HG02884 (cell line): ENCODE data around the gene TRAF3.

Experiments
- ATAC-seq: cut with Tn5 transposase; IDR thresholded peaks from one replicate; pipeline ENCODE4 v1.9.1; 2021; ENCODE audit warnings: mild to moderate bottlenecking, moderate library complexity; ENCODE audit not compliant: unreplicated experiment

TRAF3 gene

DNA sequence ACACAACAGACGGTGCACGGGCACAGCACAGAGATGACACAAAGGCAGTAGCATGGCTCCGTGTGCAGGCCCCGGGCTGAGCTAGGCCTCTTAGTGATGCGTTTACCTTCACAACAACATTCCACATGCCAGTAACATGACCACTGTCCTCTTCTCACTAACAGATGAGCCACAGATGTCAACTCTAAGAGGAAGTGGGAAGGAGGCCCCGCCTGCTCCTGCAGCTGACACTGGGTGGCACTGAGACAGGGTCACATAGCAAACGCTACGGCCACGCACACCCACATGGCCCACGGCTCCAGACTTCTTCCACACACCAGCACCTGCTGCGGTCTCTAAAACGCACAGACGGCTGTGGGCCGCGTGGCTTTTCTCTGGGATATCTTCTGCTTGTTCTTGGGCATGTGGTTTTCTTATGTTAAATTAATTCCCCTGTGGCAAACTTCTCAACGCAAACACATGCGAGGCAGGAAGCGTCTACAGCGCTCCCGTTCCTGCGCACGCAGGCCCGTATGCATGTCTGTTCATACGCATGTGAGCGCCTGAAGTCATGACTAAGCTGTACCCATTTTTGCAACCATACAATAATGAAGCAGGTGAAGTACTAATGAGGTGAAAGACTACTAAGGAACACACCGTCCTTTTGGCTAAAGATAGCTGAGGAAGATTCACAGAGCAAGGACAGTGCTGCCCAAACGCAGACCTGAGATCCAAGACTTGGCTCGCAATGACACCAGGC, 172.0 kb downstream of the TRAF3 start:
- ATAC-seq, result no peak

DNA sequence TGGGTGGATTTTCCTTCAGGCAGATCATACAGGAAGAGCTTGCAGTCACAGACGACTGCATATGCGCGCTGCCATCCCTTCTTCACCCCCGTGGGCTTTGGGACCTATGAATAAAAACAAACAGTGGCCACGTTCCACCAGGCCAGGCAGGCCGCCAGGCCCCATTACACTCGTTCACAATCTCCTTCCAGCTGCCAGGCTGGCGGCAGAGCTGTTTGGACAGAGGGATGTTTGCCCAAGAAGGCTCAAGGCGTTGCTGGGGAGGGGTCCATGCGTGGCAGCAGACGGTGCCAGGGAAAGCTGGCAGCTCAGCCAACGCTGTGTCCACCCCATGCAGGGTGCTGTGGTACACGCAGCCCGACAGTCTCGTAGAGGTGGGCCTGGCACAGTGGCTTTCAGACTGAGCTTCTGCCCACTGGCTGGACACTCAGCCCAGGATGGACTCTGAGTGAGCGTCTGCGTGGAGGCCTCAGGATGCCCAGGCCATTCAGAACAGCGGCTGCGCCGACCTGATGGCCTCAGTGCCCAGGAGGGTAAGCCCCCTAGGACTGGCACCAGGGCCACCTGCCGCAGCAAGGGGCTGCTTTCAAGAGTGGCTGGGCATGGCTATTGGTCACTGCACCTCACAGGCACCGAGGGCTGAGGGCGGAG, 172.7 kb downstream of the TRAF3 start:
- no peak for ATAC-seq

DNA sequence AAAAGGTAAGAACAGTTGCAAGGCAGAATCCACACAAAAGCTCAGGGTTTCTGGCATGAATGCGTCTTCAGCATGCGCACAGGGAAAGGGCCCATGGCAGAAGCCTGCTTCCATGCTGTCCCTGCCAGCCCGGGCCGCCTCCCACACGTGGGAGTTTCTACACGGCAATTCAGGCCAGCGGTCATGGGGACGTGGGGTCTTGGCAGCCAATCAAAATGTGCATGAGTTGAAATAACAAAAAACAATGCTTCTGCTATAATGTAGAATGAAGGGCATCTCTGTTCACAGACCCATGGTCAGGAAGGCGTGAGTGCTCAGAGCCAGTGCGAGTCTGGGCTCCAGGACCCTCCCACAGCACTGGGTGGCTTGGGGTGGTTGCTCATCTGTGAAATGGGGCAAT, 173.8 kb downstream of the TRAF3 start:
- ATAC-seq, result no peak

DNA sequence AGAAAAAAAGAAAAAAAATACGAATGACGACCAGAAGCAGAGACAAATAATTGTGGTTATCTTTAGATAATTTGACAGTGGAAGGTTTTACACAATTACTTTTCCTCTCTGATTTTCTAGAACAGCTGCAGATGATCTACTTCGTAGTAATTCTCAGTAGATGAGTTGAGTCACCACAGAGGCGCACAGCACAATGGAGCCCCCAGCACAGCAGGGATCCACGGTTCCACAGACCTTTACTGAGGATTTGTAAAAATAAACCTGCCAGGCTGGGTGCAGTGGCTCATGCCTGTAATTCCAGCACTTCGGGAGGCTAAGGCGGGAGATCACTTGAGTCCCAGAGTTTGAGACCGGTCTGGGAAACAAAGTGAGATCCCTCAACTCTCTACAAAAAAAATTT, 174.6 kb downstream of the TRAF3 start:
- no peak for ATAC-seq

DNA sequence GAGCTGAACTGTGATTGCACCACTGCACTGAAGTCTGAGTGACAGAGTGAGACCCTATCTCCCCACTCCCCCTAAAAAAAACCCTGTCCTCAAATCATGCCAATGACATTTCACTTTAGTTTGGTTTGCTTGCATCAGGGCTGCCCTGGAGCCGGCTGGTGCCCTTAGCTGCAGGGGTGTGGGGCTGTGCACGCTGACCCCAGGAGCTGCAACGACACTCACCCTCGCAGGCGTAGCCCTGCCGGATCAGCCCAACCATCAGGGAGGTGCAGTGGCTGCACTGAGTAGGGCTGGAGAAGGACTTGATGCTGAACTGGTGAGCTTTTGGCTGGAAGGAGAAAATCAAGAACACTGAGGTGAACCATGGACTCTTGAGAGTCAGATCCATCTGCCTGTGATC, 175.0 kb downstream of the TRAF3 start:
- ATAC-seq, result no peak

DNA sequence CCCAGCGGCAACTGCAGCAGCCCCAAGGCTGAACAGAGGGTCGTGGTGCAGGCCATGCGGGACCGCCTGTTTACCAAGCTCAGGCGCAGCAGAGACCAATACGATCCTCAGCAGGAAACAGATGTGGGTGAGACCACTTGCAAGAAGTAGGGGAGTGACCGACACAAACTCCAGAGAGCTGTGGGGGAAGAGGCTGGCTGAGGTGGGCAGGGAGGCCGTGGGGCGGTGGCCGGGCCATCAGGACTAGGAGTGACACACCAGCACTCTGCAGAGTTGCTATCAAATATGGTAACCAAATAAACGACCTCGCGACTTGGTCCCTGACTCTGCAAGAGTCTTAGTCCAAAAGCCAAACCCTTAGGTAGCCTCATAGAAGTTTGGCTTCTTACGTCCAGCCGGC, 175.9 kb downstream of the TRAF3 start:
- ATAC-seq, result no peak

DNA sequence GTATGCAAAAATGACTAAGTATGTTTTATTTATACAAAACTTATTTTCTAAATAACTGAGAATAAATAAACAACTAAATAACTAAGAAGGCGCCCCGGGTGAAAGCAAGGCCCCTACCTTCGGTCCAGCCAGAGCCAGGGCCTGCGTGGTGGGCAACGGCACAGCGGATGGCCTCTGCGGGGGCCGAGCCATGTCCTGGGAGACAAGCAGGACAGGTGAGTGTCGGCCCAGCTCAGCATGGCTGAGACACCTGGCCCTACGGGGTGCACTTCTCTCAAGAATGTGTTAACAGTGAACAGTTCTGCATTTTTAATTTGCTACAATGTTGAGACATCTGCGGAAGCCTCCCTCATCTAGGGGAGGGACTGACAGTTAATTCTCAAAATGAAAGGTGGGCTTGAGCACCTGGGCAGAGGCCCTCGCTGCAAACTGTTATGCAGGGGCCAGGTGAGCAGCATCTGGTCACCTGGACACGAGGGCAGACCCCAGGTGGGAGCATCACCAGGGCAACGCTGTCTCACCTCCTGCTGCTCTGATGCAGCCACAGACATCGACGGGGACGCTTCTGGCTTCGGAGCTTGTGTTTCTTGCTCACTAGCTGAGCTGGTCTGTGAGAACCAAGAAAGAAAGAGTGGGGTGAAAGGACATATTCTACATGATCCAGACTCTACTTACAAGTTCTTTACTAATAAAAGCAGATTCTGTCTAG, 177.0 kb downstream of the TRAF3 start:
- no peak for ATAC-seq

DNA sequence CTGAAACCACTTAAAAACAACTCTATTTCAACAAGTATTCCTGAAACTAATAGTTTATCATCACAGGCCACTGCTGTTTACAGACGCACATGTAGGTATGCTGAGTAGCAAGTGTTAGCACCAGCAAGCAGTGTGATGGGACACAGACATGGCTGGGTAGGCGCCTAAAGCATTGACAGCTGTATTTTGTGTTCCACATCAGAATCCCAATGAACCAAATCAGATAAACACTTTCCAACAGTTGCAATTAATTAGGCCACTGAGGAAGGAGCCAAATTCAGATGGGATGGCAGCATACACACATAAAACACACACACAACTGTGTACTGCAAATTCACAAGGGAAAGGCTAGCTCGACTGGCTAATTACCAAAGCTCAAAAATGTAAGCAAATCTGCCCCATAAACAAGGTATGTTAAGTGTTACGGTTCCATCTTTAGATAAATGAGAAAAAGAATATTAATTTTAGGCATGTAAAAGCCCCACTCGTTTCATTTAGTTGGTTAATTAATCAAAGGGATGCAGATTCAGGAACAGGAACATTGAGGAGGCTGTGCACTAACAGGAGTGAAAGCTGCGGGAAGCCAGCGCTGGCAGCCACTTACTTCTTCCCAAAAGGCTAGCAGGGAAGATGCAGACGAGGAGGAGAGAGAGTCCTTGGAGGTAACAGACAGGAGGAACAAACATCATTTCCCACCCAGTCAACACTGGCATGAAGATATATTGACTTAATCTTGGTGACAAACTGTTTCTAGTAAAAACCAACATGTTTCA, 178.6 kb downstream of the TRAF3 start:
- no peak for ATAC-seq

DNA sequence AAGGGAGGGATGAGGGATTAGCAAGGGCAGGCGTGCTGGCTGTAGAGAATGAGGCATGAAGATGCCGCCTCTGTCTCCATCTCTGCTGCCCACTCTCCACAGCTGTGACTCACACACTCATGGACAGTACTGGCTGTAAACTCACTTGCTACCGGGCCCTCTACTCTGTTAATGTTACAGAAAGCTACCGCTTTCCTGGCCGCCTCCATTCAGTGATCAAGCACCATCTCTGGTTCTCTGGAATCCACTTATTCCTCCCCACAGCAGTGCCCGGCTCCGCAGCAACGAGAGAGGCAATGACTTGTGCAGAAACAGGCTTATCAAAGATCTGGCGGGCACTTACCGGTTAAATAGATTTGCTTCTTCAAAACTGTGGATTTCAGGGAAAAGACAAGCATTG, 180.0 kb downstream of the TRAF3 start:
- no peak for ATAC-seq

DNA sequence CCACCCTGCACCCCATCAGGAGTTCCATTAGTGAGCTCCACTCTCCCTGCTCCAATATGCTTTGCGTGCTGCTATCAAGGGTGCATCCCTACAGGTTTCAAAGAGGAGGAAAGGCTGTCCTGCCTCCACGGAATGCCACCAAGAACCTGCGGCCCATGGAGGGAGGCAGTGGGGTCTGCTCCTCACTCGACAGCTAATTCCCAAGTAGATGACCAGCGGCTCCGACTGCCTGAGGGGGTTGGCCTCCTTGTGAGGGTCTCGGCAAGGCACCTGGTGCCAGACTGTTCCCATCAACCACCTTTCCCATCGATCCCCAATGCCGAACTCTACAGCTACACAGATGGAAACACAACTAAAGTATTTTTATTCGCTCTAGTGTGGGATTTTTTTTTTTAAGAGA, 181.2 kb downstream of the TRAF3 start:
- ATAC-seq, result no peak
